Activated T-cell treated with anti-CD3 and anti-CD28 coated beads for 1 hour (primary cell): ENCODE measurements around the gene LARP4B.

Experiments
- DNase-seq: peaks from one replicate; pipeline ENCODE4 v3.0.0-alpha.2; 2020; ENCODE audit warnings: low read depth

Gene LARP4B

GRCh38 chr10:865924-866576, 65.5 kb downstream of the LARP4B start:
- no peak for DNase-seq

GRCh38 chr10:865257-865656, 66.2 kb downstream of the LARP4B start:
- no peak for DNase-seq

DNA sequence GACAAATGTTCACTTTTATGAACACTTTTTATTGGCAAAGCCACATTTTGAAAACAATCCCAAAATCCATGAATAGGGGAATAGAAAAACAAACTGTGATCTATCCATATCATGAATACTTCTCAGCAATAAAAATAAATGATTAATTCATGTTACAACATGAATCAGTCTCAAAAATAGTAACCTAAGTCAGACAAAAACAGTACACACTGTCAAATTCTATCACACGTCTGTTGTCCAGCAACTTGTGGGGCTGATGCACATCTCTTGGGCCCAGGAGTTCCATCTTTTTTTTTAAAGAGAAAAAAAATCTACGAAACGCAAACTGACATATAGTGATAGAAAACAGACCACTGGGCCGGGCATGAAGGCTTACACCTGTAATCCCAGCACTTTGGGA, 71.0 kb downstream of the LARP4B start:
- no peak for DNase-seq

GRCh38 chr10:856416-857157, 74.9 kb downstream of the LARP4B start:
- DNase-seq, result no peak

- no peak for DNase-seq
Observed at GRCh38 chr10:855671-856070, 75.8 kb downstream of the LARP4B start.

- DNase-seq, result no peak
Observed at GRCh38 chr10:855079-855478, 76.4 kb downstream of the LARP4B start.

DNA sequence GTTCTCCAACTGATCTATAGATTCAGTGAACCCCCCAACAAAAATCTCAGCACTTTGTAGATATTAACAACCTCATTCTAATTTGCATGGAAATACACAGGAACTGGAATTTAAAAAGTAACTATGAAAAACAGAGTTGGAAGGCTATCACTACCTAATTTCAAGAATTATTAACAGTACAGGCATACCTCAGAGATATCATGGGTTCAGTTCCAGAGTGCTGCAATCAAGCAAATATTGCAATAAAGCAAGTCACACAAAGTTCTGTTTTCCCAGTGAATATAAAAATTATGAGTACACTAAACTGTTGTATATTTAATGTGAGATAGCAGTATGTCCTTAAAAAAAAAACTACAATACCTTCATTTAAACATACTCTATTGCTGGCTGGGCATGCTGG, 78.5 kb downstream of the LARP4B start:
- no peak for DNase-seq

DNA sequence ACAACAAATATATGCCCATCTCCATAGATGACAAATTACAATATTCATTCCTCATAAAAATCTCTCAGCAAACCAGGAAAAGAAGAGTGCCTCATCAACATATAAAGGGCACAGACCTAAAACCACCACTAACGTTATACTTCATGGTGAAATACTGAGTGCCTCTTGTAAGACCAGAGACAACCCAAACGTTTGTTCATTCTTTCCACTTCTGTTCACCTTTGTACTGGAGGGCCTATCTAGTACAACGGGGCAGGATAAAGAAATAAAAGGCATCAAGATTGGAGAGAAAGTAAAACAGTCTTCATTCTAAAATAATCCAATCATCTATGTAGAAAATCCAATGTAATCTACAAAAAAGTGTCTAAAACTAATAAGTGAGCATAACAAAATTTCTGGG, 79.1 kb downstream of the LARP4B start:
- DNase-seq, result no peak

DNA sequence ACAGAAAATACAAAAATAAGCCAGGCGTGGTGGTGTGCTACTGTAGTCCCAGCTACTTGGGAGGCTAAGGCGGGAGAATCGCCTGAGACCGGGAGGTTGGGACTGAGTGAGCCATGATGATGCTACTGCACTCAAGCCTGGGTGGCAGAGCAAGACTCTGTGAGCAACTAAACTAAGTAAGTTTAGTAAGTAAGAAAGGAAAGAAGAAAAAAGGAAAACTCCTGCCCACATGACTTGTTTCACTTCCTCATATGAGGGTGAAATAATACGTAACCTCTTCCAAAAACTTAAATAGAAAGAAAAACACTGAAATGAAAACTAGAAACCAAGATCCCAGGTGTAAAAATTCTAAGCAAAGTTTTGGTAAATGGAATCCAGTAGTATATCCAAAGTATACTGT, 79.6 kb downstream of the LARP4B start:
- DNase-seq, result no peak

GRCh38 chr10:850093-850492, 81.4 kb downstream of the LARP4B start:
- no peak for DNase-seq

DNA sequence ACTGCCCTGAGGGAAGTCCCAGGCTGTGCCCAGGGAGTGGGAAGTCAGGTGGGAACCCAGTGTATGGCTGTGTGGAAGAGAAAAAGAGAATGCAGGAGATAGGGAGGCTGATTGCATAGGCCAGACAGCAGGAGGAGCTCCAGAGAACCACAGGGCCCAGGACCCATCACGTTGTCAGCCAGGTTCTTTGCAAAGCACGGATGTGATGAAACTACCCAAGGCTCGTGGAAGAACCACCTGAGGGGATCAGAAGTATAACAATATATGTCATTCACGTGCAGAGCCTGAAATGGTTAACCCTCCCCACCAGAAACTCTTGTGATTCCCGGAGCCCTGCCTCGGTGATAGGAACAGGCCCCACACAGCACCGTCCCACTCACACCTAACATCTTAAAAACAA, 83.6 kb downstream of the LARP4B start:
- no peak for DNase-seq

GRCh38 chr10:846126-846685, 85.3 kb downstream of the LARP4B start:
- no peak for DNase-seq

DNA sequence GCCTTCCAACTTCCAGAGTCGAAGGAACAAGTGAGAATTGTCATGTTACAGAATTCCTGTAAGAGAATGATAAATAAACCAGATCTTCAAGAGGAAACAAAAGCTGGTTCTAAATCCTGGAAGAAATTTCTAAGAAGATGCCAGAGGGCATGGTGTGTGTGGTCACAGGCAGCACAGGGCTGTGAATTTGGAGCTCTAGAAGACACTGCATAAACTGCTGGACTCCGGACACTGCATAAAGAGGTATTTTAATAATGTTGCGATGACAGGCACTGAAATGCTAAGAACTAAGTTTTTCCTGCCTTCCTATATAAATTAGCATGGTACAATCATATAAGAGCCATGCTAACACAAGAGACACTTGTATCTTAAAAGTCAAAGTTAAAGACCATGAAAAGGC, 86.0 kb downstream of the LARP4B start:
- DNase-seq, result no peak

GRCh38 chr10:844552-844951, 87.0 kb downstream of the LARP4B start:
- DNase-seq, result no peak

- no peak for DNase-seq
Observed at GRCh38 chr10:843703-844102, 87.8 kb downstream of the LARP4B start.

DNA sequence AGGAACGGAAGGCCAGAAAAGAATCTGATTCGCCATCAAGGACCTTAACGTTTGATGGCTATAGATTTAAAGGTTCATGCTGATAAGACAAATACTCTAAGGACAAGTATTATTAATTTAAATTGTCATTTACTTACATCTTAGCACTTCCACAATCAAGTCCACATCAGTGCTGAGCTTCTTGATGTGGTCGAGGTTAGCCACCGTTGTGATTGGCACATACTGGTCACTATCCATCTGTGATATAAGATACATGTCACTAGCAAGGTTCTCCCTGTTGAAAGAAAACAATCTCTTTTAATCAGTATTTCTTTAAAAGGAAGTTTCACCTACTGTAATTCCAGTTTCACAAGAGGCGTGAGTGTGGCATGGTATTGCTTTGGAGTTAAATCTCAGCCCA, 88.7 kb downstream of the LARP4B start:
- no peak for DNase-seq

DNA sequence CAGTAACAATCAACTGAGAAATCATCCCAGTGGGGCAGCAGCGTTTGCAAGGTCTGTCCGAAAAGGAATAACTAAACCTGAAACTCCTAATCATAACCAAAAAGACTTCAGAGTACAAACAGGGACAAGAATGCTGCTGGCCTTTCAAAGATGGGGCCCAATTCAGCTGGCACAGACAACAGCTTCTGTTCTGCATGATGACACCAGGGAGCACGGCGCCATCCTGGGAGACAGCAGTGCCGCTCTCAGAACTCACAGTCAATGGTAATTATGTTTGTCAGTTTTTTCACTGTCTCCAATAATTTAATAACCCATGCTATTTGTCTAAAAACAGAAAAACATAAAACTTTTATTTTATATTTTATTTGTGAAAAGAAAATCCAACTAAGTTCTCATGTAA, 90.0 kb downstream of the LARP4B start:
- no peak for DNase-seq

GRCh38 chr10:839550-840205, 91.8 kb downstream of the LARP4B start:
- DNase-seq, result no peak

- DNase-seq, result no peak
Observed at GRCh38 chr10:836782-837181, 94.7 kb downstream of the LARP4B start.

GRCh38 chr10:834493-834892, 97.0 kb downstream of the LARP4B start:
- no peak for DNase-seq

DNA sequence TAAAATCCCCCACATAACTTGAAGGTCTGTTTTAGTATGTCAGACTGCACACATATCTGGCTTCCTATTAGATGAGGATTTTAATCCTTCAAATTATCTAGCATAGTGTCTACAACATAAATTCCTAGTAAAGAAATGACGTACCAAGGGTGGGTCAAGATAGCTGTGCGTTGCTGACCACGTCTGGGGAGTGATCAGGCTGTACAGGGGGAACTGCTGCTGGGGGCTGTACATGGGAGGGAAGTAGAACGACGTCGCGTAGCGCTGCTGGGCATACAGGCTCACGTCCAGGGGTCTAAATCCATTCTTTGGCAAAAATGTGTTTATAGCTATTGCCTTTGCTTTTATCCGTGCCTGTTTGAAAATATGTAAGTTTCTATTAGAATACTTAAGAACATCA, 102.3 kb downstream of the LARP4B start:
- no peak for DNase-seq

- no peak for DNase-seq
Observed at GRCh38 chr10:828191-828590, 103.3 kb downstream of the LARP4B start.

DNA sequence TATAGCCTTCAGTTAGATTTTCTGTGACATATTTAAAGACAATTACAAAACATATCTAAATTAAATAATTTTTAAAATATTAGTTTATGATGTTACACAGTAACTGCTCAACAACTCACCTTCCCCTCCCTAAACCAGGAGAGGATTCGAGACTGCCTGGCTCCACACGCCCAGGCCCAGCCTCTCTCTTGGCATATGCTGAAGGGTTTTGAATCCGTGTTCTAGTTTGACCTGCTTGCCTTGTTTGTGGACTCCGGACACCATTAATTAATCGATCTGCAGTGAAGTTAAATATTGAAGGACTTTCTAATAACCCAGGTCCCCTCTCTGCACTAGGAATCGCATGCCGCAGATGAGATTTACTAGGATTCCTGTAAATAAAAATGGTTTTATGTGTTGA, 106.6 kb downstream of the LARP4B start:
- no peak for DNase-seq
